Measurements from ENCODE around the gene TNFAIP8. TPM values are rescaled to one million over a fixed set of nuclear protein-coding genes. Genes with fewer than 3 reads are reported as not detected.

Gene TNFAIP8
- total RNA-seq, 4 donors from 2014 or later = 19.5 to 44.6 (median 34.9) TPM

DNA sequence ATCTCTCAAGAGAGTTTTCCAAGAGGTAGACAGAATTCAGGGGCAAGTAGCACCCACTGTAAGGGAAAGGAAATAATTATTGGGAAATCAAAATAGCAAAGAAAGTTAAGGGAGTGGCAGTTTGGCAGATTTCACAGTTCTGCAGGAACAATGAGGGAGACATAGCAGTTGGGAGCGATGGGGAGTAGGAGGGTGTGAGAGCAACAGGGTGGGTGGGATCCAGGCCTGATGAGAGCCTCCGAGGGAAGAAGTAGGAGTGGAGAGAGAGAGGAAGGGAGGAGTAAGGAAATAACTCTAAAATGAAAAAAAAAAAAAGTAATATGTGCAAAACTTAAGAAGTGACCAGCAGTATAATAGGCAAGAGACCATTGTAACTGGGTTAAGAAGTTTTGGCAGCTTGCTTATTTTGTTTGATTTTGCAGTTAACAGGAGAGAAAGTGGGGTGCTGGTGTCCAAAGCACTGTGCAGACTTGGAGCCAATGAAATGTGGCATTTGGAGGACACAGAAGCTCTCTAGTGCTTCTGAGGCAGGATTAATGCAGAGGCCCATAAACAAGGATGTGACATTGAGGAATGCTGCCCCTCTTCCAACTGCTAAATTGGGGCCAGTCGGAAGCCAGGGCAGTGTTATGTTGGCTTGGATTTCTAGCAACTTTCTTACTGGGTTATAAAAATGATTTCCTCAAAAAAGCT, 10.2 kb downstream of the TNFAIP8 start:
- DNase-seq = no peak
- peak overlapping the region; percentile 51 to 77 (median 74) for H3K27ac ChIP-seq

DNA sequence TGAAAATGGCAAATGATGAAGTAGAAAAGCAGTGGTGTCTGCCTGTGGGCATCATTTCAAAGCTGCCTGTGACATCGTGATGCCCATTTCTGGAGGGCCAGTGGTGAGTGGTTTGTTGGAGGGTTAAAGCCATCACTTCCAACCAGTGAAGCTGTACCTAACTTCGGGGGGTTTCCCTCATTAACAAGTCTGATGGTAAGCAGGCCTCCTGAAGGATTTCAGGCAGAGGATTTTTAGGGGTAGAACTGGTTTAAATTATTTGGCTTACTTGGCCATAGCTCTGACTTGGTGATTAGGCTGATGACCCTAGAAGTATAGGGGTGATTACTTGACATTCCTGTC, 10.7 kb downstream of the TNFAIP8 start:
- Histone ChIP-seq H3K27ac (peak overlapping the region; percentile 51 to 77 (median 74)), H3K27me3 (no peaks in the 10 kb centered on the region), H3K4me3 (no peak overlapping the region), H3K4me1 (peaks cover 30 to 91% (median 72%) of the 10 kb centered on the region in 3 donors), H3K36me3 (no peaks in the 10 kb centered on the region), H3K9me3 (no peaks in the 10 kb centered on the region)
- intact Hi-C loops (cut with DNase I) = no loop called here
- no peak for DNase-seq
- WGBS, 2 donors = 27 to 53% methylated on average over 2 of the region's 2 CpGs
- TF ChIP-seq POLR2A (IDR thresholded peaks at IDR 0.05) = no peak
- TF ChIP-seq CTCF (IDR thresholded peaks at IDR 0.05) = no peak

More for the DNA sequence above, 10.2 kb downstream of the TNFAIP8 start:
- no peak overlapping the region for H3K4me3 ChIP-seq
- no peaks in the 10 kb centered on the region for H3K27me3 ChIP-seq
- peaks cover 34 to 96% (median 77%) of the 10 kb centered on the region in 3 donors for H3K4me1 ChIP-seq
- no peaks in the 10 kb centered on the region for H3K9me3 ChIP-seq
- H3K36me3 ChIP-seq = no peaks in the 10 kb centered on the region
- WGBS, 2 donors = 9 to 19% methylated on average over 3 of the region's 3 CpGs
- TF ChIP-seq CTCF (IDR thresholded peaks at IDR 0.05) = no peak
- TF ChIP-seq POLR2A (IDR thresholded peaks at IDR 0.05) = no peak
- intact Hi-C loops (cut with DNase I) = no loop called here

DNA sequence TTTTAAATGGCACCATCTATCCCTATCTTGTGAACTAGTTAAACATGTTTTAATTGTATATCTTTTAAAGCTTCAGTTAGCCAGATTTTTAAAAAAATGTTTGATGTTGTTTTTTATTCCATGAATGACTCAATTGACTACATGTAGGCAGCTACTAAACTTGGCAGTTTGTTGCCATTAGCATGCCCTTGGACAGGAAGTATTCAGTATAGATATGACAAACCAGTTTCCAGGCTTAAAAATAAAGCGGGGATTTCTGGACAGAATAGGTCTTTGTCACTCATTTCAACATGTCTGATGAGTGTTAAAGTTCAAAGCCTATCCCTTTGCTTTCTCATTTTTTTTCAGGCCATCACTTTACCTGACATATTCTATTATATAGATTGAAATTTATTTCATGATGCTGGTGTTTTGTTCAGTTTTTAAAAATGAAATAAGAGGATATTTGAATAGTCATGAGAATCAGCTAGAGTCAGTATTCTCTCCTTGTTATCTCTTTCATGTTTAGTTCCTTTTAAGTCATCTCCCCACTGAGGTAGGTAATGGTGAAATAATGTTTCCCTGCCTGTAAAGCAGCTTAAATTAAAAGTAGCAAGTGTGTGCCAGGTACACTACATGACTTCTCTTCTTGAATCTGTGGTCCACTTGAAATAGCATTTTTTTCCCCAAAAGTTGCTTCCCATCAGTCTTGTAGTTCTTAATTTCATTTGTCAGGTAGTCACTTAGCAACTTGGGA, 11.9 kb downstream of the TNFAIP8 start:
- WGBS, 2 donors = 6 to 15% methylated on average over 1 of the region's 1 CpG
- Histone ChIP-seq H3K4me3 (no peak overlapping the region), H3K27me3 (no peaks in the 10 kb centered on the region), H3K4me1 (peaks cover 30 to 80% (median 60%) of the 10 kb centered on the region in 3 donors), H3K36me3 (no peaks in the 10 kb centered on the region), H3K9me3 (no peaks in the 10 kb centered on the region), H3K27ac (peak overlapping the region; percentile 30 to 77 (median 74))
- TF ChIP-seq POLR2A (IDR thresholded peaks at IDR 0.05) (no peak), CTCF (IDR thresholded peaks at IDR 0.05) (no peak)
- intact Hi-C loops (cut with DNase I) = no loop called here
- no peak for DNase-seq

DNA sequence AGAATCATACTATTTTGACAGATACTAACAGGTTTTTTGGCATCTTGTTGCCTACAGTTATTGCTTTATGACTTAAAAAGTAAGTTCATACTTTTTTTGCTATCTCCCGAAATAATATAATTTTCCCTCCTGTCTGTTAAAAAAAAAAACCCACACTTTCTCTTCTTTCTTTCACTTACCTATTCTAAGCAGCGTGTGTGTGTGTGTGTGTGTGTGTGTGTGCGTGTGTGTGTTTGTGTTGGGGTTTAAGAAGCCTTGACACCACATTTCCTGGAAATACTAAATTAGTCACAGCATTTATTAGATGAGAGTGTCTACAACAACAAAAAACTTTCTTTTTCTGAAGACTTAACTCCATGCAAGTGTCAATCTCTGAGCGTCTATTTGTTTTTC, 12.4 kb downstream of the TNFAIP8 start:
- no peaks in the 10 kb centered on the region for H3K9me3 ChIP-seq
- H3K27ac ChIP-seq = peak overlapping the region; percentile 30 to 77 (median 72)
- no peaks in the 10 kb centered on the region for H3K27me3 ChIP-seq
- WGBS, 2 donors = 24 to 33% methylated on average over 4 of the region's 4 CpGs
- TF ChIP-seq CTCF (IDR thresholded peaks at IDR 0.05) = no peak
- TF ChIP-seq POLR2A (IDR thresholded peaks at IDR 0.05) = no peak
- peaks cover 30 to 74% (median 58%) of the 10 kb centered on the region in 3 donors for H3K4me1 ChIP-seq
- DNase-seq = no peak
- intact Hi-C loops (cut with DNase I) = no loop called here
- no peak overlapping the region for H3K4me3 ChIP-seq
- H3K36me3 ChIP-seq = no peaks in the 10 kb centered on the region

- peaks cover 25 to 52% (median 38%) of the 10 kb centered on the region in 3 donors for H3K4me1 ChIP-seq
- H3K4me3 ChIP-seq = no peak overlapping the region
- H3K27me3 ChIP-seq = no peaks in the 10 kb centered on the region
- H3K27ac ChIP-seq = peak overlapping the region in 1 of 4 donors; percentile 30
- DNase-seq = no peak
- TF ChIP-seq CTCF (IDR thresholded peaks at IDR 0.05) (no peak), POLR2A (IDR thresholded peaks at IDR 0.05) (no peak)
- H3K9me3 ChIP-seq = no peaks in the 10 kb centered on the region
- H3K36me3 ChIP-seq = no peaks in the 10 kb centered on the region
- intact Hi-C loops (cut with DNase I) = no loop called here
- whole genome bisulfite sequencing, 2 donors = 64 to 76% methylated on average over 1 of the region's 1 CpG
Observed at GRCh38 chr5:119370486-119370885, 14.7 kb downstream of the TNFAIP8 start.

All from esophagus squamous epithelium (tissue), 5 donors.